Cardiac muscle cell (in vitro differentiated cells and primary cell): ENCODE results near the gene DMRT1. TPM values are rescaled to one million over a fixed set of nuclear protein-coding genes. Genes with fewer than 3 reads are reported as not detected.
"Not testable (repeated sequence)": the region's sequence is repeated elsewhere in the genome, so short reads cannot be mapped to it uniquely, and the experiment has no call there.

ENCODE experiments used
- DNase-seq, 2 donors: peaks; one replicate each; pipeline versions ENCODE4 v3.0.0 to v3.0.0-alpha.2; 2010 to 2017; ENCODE audit warnings: low read depth in 1 of 2, low spot score in 1 of 2
- H3K27ac ChIP-seq: fragments of 200-600 bp; sonication (generic); 2 replicates; pipeline ENCODE4 v1.5.1; 2016
- H3K27me3 ChIP-seq: fragments of 200-600 bp; sonication (generic); 2 replicates; pipeline ENCODE4 v1.6.0; 2016; ENCODE audit warnings: control low read depth
- H3K36me3 ChIP-seq: fragments of 200-600 bp; sonication (generic); 2 replicates; pipeline ENCODE4 v1.5.1; 2016; ENCODE audit warnings: control low read depth
- H3K4me1 ChIP-seq: fragments of 200-600 bp; sonication (generic); 2 replicates; pipeline ENCODE4 v1.8.1; 2017; ENCODE audit warnings: low read depth, mild to moderate bottlenecking, mixed run types
- H3K4me3 ChIP-seq: fragments of 200-600 bp; sonication (generic); 2 replicates; pipeline ENCODE4 v1.5.1; 2016; ENCODE audit warnings: mild to moderate bottlenecking
- H3K9me3 ChIP-seq: fragments of 200-600 bp; sonication (generic); 2 replicates; pipeline ENCODE4 v1.5.1; 2017; ENCODE audit warnings: low read depth, mild to moderate bottlenecking, control low read depth
- CTCF ChIP-seq: IDR thresholded peaks from 2 replicates; pipeline ENCODE4 v1.5.1; 2012; ENCODE audit warnings: low read depth, mild to moderate bottlenecking, low read length
- polyA plus RNA-seq: library from polyadenylated mRNA; unstranded; fragments of >200 nt; fragmentation: Nextera tagmentation; extraction: Ambion mirVana; gene quantifications from 2 replicates; pipeline ENCODE4 v1.2.1, GENCODE V29; 2016
- total RNA-seq: library from RNA; depleted of rRNA; stranded (reverse); fragments of >200 nt; gene quantifications from 2 replicates; pipeline ENCODE4 v1.2.3, GENCODE V29; 2016

DMRT1 gene
- total and polyA plus RNA-seq, 2 experiments from 2014 or later = not detected

GRCh38 chr9:912776-913175, 71.3 kb downstream of the DMRT1 start:
- TF ChIP-seq CTCF = no peak
- no peaks in the 10 kb centered on the region for H3K4me1 ChIP-seq
- H3K4me3 ChIP-seq = no peak overlapping the region
- H3K27ac ChIP-seq = no peak overlapping the region
- no peak for DNase-seq
- peaks cover 24% of the 10 kb centered on the region for H3K27me3 ChIP-seq
- no peaks in the 10 kb centered on the region for H3K36me3 ChIP-seq
- no peaks in the 10 kb centered on the region for H3K9me3 ChIP-seq

GRCh38 chr9:913526-913925, 72.0 kb downstream of the DMRT1 start:
- H3K27me3 ChIP-seq = peaks cover 24% of the 10 kb centered on the region
- not testable (repeated sequence) for H3K9me3 ChIP-seq, H3K36me3 ChIP-seq, H3K4me1 ChIP-seq, H3K27ac ChIP-seq, H3K4me3 ChIP-seq, DNase-seq

GRCh38 chr9:917730-918129, 76.2 kb downstream of the DMRT1 start:
- Histone ChIP-seq H3K27ac (no peak overlapping the region), H3K9me3 (no peaks in the 10 kb centered on the region), H3K4me1 (no peaks in the 10 kb centered on the region), H3K27me3 (peaks cover 7% of the 10 kb centered on the region), H3K4me3 (no peak overlapping the region), H3K36me3 (no peaks in the 10 kb centered on the region)
- no peak for TF ChIP-seq CTCF
- DNase-seq = no peak

GRCh38 chr9:920927-921326, 79.4 kb downstream of the DMRT1 start:
- Histone ChIP-seq H3K27me3 (peaks cover 7% of the 10 kb centered on the region), H3K4me3 (no peak overlapping the region), H3K36me3 (no peaks in the 10 kb centered on the region), H3K27ac (no peak overlapping the region), H3K9me3 (no peaks in the 10 kb centered on the region), H3K4me1 (no peaks in the 10 kb centered on the region)
- TF ChIP-seq CTCF = no peak
- DNase-seq = no peak

DNA sequence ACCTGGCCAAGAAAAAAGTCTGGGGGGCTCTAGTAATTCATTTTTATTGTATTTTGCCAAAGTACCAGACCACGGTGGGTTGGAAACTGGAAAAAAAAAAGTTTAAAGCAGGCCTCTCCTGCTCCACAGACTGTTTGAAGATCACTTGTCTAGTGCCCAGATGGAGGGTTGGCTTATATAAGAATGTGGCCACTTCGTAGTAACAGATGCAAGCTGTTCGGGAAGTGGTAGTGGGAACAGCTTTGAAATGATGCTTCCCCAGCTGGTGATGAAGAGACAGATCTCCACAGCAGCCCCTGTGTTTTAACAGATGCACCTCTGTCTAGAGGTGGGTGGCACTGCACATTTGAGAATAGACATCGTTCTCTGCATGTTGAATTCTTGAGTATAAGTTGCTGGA, 80.7 kb downstream of the DMRT1 start:
- H3K36me3 ChIP-seq = no peaks in the 10 kb centered on the region
- H3K9me3 ChIP-seq = no peaks in the 10 kb centered on the region
- no peaks in the 10 kb centered on the region for H3K4me1 ChIP-seq
- TF ChIP-seq CTCF = no peak
- H3K4me3 ChIP-seq = no peak overlapping the region
- DNase-seq = no peak
- no peak overlapping the region for H3K27ac ChIP-seq
- peaks cover 6% of the 10 kb centered on the region for H3K27me3 ChIP-seq

DNA sequence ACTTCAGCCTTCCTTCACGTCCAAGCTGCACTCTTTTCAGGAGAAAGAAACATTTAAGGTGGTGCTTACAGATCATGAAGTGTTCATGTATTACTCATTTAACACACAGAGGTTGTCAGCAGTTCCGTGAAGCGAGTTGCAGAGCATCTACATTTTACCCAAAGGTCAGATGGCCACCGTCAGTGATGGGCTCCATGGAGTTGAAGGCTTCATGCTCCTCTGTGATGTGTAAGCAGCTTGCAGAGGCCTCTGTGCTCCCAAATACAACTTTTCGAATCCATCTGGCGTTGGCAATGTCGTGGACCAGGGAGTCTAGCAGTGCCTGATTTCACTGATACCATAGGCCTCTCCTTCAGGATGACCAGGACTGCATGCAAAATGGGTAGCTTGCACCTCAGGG, 81.2 kb downstream of the DMRT1 start:
- no peak for DNase-seq
- Histone ChIP-seq H3K27me3 (peaks cover 3% of the 10 kb centered on the region), H3K4me3 (no peak overlapping the region), H3K4me1 (no peaks in the 10 kb centered on the region), H3K36me3 (no peaks in the 10 kb centered on the region), H3K9me3 (no peaks in the 10 kb centered on the region), H3K27ac (no peak overlapping the region)
- no peak for TF ChIP-seq CTCF
